ENCODE results near the gene MRPL1. TPM values are rescaled to one million over a fixed set of nuclear protein-coding genes. Genes with fewer than 3 reads are reported as not detected.

The MRPL1 gene
- total RNA-seq, 1 experiment from 2014 or later: 18.3 TPM

DNA sequence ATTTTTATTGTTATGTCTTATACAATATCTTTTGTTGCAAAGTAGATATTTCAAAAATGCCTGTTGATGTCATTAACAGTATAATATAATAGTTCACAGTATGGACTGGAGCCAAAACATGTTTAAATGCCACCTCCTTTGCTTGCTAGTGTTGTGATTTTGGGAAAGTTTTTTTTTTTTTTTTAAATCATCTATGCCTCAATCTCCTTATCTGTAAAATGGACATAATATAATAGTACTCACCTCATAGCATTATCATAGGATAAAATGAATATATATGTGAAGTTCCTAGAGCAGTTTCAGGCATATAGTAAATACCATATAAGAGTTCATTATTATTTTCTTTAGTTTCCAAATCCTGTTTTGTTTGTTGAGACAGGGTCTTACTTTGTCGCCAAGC, 18.3 kb upstream of the MRPL1 start:
- CTCF ChIA-PET: no interaction called here
- DNase-seq (ENCODE audit: low read depth, low spot score): no peak
- in situ Hi-C loops (cut with HindIII; ENCODE audit: low pct_unique_long_range_greater_than_20kb, low sequenced_read_pairs): no loop called here

DNA sequence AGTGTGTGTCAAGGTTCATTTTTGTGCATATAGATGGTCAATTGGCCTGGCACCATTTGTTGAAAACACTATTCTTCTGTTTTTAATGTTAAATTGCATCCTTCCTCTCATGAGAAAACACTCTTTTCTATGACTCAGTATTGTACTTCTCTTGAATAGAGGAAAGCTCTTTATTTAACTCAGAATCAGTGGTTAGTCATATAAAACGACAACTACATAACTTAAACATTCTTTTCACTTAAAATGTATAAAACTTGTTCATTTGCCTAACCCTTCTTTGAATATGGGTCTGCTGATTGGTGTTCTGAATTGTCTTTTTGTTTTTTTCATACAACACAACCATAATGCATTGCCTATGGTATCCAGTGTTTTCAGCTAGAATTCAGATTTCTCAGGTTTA, 17.2 kb upstream of the MRPL1 start:
- Histone ChIP-seq H3K9me3 (ENCODE audit: control insufficient read depth, insufficient read depth, low read depth, low read length) (no peaks in the 10 kb centered on the region), H3K4me1 (ENCODE audit: control insufficient read depth, insufficient read depth, low read length) (no peaks in the 10 kb centered on the region), H3K27me3 (ENCODE audit: control insufficient read depth, insufficient read depth, low read length) (no peaks in the 10 kb centered on the region; the same call in 1 of the 2 replicates), H3K27ac (ENCODE audit: low read length) (no peak overlapping the region), H3K4me3 (ENCODE audit: low read depth in 2 of 2, low read length in 2 of 2) (no peak overlapping the region), H3K36me3 (ENCODE audit: control insufficient read depth, insufficient read depth, low read length) (no peaks in the 10 kb centered on the region)
- no peak for ATAC-seq
- BruUV-seq (replicated peaks): no TSS peak
- ChIA-PET CTCF (no interaction called here), POLR2A (no interaction called here)
- in situ Hi-C loops (cut with HindIII; ENCODE audit: low pct_unique_long_range_greater_than_20kb, low sequenced_read_pairs) (no loop called here), intact Hi-C loops (cut with micrococcal nuclease; ENCODE audit: unreplicated experiment) (no loop called here)
- no peak for TF ChIP-seq SIN3A (IDR thresholded peaks at IDR 0.05; ENCODE audit: borderline replicate concordance, insufficient read depth, low read depth, low read length)
- TF ChIP-seq, protein P1, sequence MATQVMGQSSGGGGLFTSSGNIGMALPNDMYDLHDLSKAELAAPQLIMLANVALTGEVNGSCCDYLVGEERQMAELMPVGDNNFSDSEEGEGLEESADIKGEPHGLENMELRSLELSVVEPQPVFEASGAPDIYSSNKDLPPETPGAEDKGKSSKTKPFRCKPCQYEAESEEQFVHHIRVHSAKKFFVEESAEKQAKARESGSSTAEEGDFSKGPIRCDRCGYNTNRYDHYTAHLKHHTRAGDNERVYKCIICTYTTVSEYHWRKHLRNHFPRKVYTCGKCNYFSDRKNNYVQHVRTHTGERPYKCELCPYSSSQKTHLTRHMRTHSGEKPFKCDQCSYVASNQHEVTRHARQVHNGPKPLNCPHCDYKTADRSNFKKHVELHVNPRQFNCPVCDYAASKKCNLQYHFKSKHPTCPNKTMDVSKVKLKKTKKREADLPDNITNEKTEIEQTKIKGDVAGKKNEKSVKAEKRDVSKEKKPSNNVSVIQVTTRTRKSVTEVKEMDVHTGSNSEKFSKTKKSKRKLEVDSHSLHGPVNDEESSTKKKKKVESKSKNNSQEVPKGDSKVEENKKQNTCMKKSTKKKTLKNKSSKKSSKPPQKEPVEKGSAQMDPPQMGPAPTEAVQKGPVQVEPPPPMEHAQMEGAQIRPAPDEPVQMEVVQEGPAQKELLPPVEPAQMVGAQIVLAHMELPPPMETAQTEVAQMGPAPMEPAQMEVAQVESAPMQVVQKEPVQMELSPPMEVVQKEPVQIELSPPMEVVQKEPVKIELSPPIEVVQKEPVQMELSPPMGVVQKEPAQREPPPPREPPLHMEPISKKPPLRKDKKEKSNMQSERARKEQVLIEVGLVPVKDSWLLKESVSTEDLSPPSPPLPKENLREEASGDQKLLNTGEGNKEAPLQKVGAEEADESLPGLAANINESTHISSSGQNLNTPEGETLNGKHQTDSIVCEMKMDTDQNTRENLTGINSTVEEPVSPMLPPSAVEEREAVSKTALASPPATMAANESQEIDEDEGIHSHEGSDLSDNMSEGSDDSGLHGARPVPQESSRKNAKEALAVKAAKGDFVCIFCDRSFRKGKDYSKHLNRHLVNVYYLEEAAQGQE (IDR thresholded peaks at IDR 0.05; ENCODE audit: insufficient read depth in 1 of 2, low read depth in 2 of 2, low read length in 1 of 2): no peak
- TF ChIP-seq, protein P2, sequence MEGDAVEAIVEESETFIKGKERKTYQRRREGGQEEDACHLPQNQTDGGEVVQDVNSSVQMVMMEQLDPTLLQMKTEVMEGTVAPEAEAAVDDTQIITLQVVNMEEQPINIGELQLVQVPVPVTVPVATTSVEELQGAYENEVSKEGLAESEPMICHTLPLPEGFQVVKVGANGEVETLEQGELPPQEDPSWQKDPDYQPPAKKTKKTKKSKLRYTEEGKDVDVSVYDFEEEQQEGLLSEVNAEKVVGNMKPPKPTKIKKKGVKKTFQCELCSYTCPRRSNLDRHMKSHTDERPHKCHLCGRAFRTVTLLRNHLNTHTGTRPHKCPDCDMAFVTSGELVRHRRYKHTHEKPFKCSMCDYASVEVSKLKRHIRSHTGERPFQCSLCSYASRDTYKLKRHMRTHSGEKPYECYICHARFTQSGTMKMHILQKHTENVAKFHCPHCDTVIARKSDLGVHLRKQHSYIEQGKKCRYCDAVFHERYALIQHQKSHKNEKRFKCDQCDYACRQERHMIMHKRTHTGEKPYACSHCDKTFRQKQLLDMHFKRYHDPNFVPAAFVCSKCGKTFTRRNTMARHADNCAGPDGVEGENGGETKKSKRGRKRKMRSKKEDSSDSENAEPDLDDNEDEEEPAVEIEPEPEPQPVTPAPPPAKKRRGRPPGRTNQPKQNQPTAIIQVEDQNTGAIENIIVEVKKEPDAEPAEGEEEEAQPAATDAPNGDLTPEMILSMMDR (IDR thresholded peaks at IDR 0.05): no peak
- TF ChIP-seq TCF7L2 (IDR thresholded peaks at IDR 0.05; ENCODE audit: low read depth, low read length): no peak
- no peak for TF ChIP-seq POLR2AphosphoS5 (IDR thresholded peaks at IDR 0.05; ENCODE audit: low read depth, low read length)
- DNase-seq (ENCODE audit: low read depth, low spot score): no peak

More for the DNA sequence above, 18.3 kb upstream of the MRPL1 start:
- no peaks in the 10 kb centered on the region for H3K9me3 ChIP-seq (ENCODE audit: control insufficient read depth, insufficient read depth, low read depth, low read length)
- no peak for ATAC-seq
- intact Hi-C loops (cut with micrococcal nuclease; ENCODE audit: unreplicated experiment): no loop called here
- no peaks in the 10 kb centered on the region; the same call in 1 of the 2 replicates for H3K27me3 ChIP-seq (ENCODE audit: control insufficient read depth, insufficient read depth, low read length)
- H3K27ac ChIP-seq (ENCODE audit: low read length): no peak overlapping the region
- H3K4me3 ChIP-seq (ENCODE audit: low read depth in 2 of 2, low read length in 2 of 2): no peak overlapping the region
- H3K36me3 ChIP-seq (ENCODE audit: control insufficient read depth, insufficient read depth, low read length): no peaks in the 10 kb centered on the region
- TF ChIP-seq SIN3A (IDR thresholded peaks at IDR 0.05; ENCODE audit: borderline replicate concordance, insufficient read depth, low read depth, low read length) (no peak), TCF7L2 (IDR thresholded peaks at IDR 0.05; ENCODE audit: low read depth, low read length) (no peak), POLR2AphosphoS5 (IDR thresholded peaks at IDR 0.05; ENCODE audit: low read depth, low read length) (no peak)
- TF ChIP-seq, protein P2 (IDR thresholded peaks at IDR 0.05): no peak
- TF ChIP-seq, protein P1 (IDR thresholded peaks at IDR 0.05; ENCODE audit: insufficient read depth in 1 of 2, low read depth in 2 of 2, low read length in 1 of 2): no peak
- POLR2A ChIA-PET: no interaction called here
- H3K4me1 ChIP-seq (ENCODE audit: control insufficient read depth, insufficient read depth, low read length): no peaks in the 10 kb centered on the region
- no TSS peak for BruUV-seq (replicated peaks)

All from Panc1 (cell line).